Endometrium (tissue), 2 donors: ENCODE data around the gene LCE4A.
"Not testable (repeated sequence)": the region's sequence is repeated elsewhere in the genome, so short reads cannot be mapped to it uniquely, and the experiment has no call there.

Experiments
- FAIRE-seq: peaks from 2 replicates; lab custom pipeline; 2012; peaks lifted over from hg19 to GRCh38; lab: Jason Lieb, UNC
- donor health status: control.
- donor health status: control.

The LCE4A gene

GRCh38 chr1:152707860-152708259, at the start of gene LCE4A:
Gene LCE4A, plus strand, starts transcription at chr1:152708160. Its CDS starts 916 bp downstream, at chr1:152709076.
- no peak for FAIRE-seq

GRCh38 chr1:152658649-152659048, 49.3 kb upstream of the LCE4A start:
- FAIRE-seq, result no peak

GRCh38 chr1:152663098-152663497, 44.9 kb upstream of the LCE4A start, which contains the start of gene LCE2D:
Gene LCE2D, plus strand, starts transcription at chr1:152663380. Its CDS starts 726 bp downstream, at chr1:152664106.
- FAIRE-seq, result no peak

GRCh38 chr1:152666171-152666570, 41.8 kb upstream of the LCE4A start:
- FAIRE-seq, result not testable (repeated sequence)

- FAIRE-seq, result no peak
Measured at GRCh38 chr1:152667648-152668047, 40.3 kb upstream of the LCE4A start.

- FAIRE-seq, result no peak
Measured at GRCh38 chr1:152673016-152673415, 34.9 kb upstream of the LCE4A start.

- not testable (repeated sequence) for FAIRE-seq
Measured at GRCh38 chr1:152674983-152675382, 33.0 kb upstream of the LCE4A start, which contains the start of gene LCE2C. Gene LCE2C, plus strand, starts transcription at chr1:152675279. Its CDS starts 737 bp downstream, at chr1:152676016.

- FAIRE-seq, result no peak
Measured at GRCh38 chr1:152679459-152679858, 28.5 kb upstream of the LCE4A start.

GRCh38 chr1:152681616-152682015, 26.3 kb upstream of the LCE4A start:
- no peak for FAIRE-seq

- FAIRE-seq, result no peak
Measured at GRCh38 chr1:152683846-152684245, 24.1 kb upstream of the LCE4A start.

- not testable (repeated sequence) for FAIRE-seq
Measured at GRCh38 chr1:152685823-152686222, 22.1 kb upstream of the LCE4A start, which contains the start of gene LCE2B. Gene LCE2B, plus strand, starts transcription at chr1:152686123. Its CDS starts 721 bp downstream, at chr1:152686844.

GRCh38 chr1:152697701-152698600, 10.0 kb upstream of the LCE4A start, which contains the start of gene LCE2A:
Gene LCE2A, plus strand, starts transcription at chr1:152698345. Its CDS starts 557 bp downstream, at chr1:152698902.
- no peak for FAIRE-seq

GRCh38 chr1:152699746-152700145, 8.2 kb upstream of the LCE4A start:
- no peak for FAIRE-seq

GRCh38 chr1:152718238-152718637, 10.3 kb downstream of the LCE4A start:
- no peak for FAIRE-seq

GRCh38 chr1:152725261-152725660, 17.3 kb downstream of the LCE4A start:
- no peak for FAIRE-seq

GRCh38 chr1:152728986-152729385, 21.0 kb downstream of the LCE4A start:
- no peak for FAIRE-seq

- FAIRE-seq, result no peak
Measured at GRCh38 chr1:152735648-152736047, 27.7 kb downstream of the LCE4A start.

GRCh38 chr1:152737997-152738396, 30.0 kb downstream of the LCE4A start:
- no peak for FAIRE-seq

GRCh38 chr1:152739841-152740240, 31.9 kb downstream of the LCE4A start:
- no peak for FAIRE-seq

- FAIRE-seq, result no peak
Measured at GRCh38 chr1:152741656-152742055, 33.7 kb downstream of the LCE4A start.

GRCh38 chr1:152743371-152744145, 35.6 kb downstream of the LCE4A start:
- FAIRE-seq, result no peak

GRCh38 chr1:152745289-152745704, 37.3 kb downstream of the LCE4A start:
- no peak for FAIRE-seq
